ENCODE measurements around the gene UVRAG. TPM values are rescaled to one million over a fixed set of nuclear protein-coding genes. Genes with fewer than 3 reads are reported as not detected.

UVRAG gene
- total and polyA plus RNA-seq, 2 donors from 2014 or later = 7.2 to 27.9 TPM

DNA sequence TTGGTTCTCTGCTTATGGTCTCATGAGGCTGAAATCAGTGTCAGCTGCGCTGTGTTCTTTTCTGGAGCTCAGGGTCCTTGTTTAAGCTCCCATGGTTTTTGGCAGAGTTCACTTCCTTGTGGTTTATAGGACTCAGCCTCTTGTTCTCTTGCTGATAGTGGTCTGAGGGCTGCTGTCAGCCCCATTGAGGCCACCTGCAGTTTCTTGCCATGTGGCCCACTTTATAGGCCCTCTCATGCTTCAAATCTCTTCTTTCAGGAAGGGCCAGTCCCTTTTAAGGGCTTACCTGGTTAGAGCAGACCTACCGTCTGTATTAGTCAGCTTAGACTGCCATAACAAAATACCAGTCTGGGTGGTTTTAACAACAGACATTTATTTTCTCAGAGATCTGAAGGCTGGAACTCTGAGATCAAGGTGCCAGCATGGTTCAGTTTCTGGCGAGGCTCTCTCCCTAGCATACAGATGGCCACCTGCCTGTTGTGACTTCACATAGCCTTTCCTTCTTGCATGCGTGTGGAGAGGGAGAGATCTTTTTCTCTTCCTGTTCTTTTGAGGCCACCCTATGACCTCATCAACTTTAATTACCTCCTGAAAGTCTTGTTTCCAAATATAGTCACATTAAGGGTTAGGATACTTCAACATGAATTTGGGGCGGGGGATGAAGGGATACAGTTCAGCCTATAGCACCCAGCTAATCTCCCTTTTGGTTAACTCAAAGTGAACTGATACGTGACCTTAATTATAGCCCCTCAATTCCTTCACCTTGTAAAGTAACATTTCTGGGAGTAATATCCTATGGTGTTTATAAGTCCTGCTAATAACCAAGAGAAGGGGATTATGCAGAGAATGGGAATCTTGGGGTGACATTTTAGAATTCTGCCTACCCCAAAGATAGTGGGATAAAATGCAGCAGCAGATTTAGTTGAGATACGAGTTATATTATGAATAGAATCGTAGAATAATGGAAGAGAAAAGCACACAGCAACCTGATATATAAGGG is 131.8 kb downstream of the UVRAG start:
- Histone ChIP-seq H3K4me3 (ENCODE audit: low read length in 3 of 3) (no peak overlapping the region), H3K27ac (ENCODE audit: low read depth in 2 of 2, low read length in 2 of 2) (no peak overlapping the region), H3K9ac (ENCODE audit: low read length in 3 of 3) (no peak overlapping the region), H3K4me1 (ENCODE audit: control insufficient read depth in 2 of 3, insufficient read depth in 2 of 3, low read depth in 1 of 3, low read length in 3 of 3) (peaks cover 0 to 8% (median 2%) of the 10 kb centered on the region in 3 donors), H3K27me3 (ENCODE audit: control insufficient read depth, insufficient read depth, low read length) (no peaks in the 10 kb centered on the region), H3K9me3 (ENCODE audit: control insufficient read depth in 2 of 3, insufficient read depth in 1 of 3, low read length in 3 of 3) (no peaks in the 10 kb centered on the region), H3K36me3 (ENCODE audit: control insufficient read depth in 2 of 3, insufficient read depth in 3 of 3, low read length in 3 of 3) (no peaks in the 10 kb centered on the region)
- TF ChIP-seq, protein P1, sequence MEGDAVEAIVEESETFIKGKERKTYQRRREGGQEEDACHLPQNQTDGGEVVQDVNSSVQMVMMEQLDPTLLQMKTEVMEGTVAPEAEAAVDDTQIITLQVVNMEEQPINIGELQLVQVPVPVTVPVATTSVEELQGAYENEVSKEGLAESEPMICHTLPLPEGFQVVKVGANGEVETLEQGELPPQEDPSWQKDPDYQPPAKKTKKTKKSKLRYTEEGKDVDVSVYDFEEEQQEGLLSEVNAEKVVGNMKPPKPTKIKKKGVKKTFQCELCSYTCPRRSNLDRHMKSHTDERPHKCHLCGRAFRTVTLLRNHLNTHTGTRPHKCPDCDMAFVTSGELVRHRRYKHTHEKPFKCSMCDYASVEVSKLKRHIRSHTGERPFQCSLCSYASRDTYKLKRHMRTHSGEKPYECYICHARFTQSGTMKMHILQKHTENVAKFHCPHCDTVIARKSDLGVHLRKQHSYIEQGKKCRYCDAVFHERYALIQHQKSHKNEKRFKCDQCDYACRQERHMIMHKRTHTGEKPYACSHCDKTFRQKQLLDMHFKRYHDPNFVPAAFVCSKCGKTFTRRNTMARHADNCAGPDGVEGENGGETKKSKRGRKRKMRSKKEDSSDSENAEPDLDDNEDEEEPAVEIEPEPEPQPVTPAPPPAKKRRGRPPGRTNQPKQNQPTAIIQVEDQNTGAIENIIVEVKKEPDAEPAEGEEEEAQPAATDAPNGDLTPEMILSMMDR (IDR thresholded peaks at IDR 0.05; ENCODE audit: borderline replicate concordance, extremely low read depth, insufficient read depth) = no peak
- FAIRE-seq (no peak), DNase-seq (peak in 1 of 5 donors; percentile 63)
- intact Hi-C loops (cut with DNase I) = no loop called here

DNA sequence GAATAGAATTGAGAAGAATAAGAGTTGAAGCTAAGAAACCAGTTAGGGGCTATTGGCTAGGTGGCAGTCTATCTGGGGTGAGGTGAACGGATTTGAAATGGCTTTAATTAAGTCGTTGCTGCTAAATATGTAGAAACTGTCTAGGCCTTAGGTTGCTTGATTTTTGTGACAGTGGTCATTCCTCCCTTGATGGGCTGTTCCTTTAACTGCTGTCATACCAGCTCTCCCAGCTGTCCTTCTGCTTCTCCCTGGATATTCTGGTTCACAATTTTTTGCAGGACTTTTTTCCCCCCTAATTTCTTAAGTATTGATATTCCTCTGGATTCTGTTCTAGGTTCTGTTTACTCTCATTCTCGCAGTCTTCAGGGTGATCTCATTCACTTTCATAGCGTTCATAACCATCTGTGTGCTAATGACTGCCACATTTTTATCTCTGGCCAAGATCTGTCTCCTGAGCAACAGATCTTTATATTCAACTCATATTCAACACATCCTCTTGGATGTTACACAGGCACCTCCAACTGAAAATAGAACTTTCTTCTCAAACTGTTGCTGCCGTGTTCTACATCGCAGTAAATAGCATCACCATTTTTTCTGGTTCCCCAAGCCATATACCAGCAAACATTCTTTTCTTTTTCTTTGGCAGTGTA is 134.1 kb downstream of the UVRAG start:
- Histone ChIP-seq H3K27ac (ENCODE audit: low read depth in 2 of 2, low read length in 2 of 2) (no peak overlapping the region), H3K36me3 (ENCODE audit: control insufficient read depth in 2 of 3, insufficient read depth in 3 of 3, low read length in 3 of 3) (no peaks in the 10 kb centered on the region), H3K9ac (ENCODE audit: low read length in 3 of 3) (no peak overlapping the region), H3K27me3 (ENCODE audit: control insufficient read depth, insufficient read depth, low read length) (no peaks in the 10 kb centered on the region), H3K4me1 (ENCODE audit: control insufficient read depth in 2 of 3, insufficient read depth in 2 of 3, low read depth in 1 of 3, low read length in 3 of 3) (peaks cover 0 to 8% (median 2%) of the 10 kb centered on the region in 3 donors), H3K9me3 (ENCODE audit: control insufficient read depth in 2 of 3, insufficient read depth in 1 of 3, low read length in 3 of 3) (no peaks in the 10 kb centered on the region), H3K4me3 (ENCODE audit: low read length in 3 of 3) (no peak overlapping the region)
- DNase-seq (no peak), FAIRE-seq (no peak)
- intact Hi-C loops (cut with DNase I) = no loop called here
- TF ChIP-seq, protein P1 (IDR thresholded peaks at IDR 0.05; ENCODE audit: borderline replicate concordance, extremely low read depth, insufficient read depth) = no peak

DNA sequence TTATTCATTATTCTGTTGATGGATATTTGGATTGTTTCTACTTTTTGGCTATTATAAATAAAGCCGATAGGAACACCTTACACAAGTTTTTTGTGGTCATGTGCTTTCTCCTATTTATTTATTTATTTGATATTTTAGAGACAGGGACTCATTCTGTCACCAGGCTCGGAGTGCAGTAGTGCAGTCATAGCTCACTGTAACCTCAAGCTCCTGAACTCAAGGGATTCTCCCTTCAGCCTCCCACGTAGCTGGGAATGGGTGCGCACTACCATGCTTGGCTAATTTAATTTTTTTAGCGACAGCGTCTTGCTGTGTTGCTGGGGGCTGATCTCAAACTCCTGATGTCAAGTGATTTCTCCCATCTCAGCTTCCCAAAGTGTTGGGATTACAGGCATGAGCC is 135.1 kb downstream of the UVRAG start:
- Histone ChIP-seq H3K9ac (ENCODE audit: low read length in 3 of 3) (no peak overlapping the region), H3K4me3 (ENCODE audit: low read length in 3 of 3) (no peak overlapping the region), H3K9me3 (ENCODE audit: control insufficient read depth in 2 of 3, insufficient read depth in 1 of 3, low read length in 3 of 3) (no peaks in the 10 kb centered on the region), H3K27ac (ENCODE audit: low read depth in 2 of 2, low read length in 2 of 2) (no peak overlapping the region), H3K4me1 (ENCODE audit: control insufficient read depth in 2 of 3, insufficient read depth in 2 of 3, low read depth in 1 of 3, low read length in 3 of 3) (peaks cover 0 to 8% (median 2%) of the 10 kb centered on the region in 3 donors), H3K36me3 (ENCODE audit: control insufficient read depth in 2 of 3, insufficient read depth in 3 of 3, low read length in 3 of 3) (no peaks in the 10 kb centered on the region), H3K27me3 (ENCODE audit: control insufficient read depth, insufficient read depth, low read length) (no peaks in the 10 kb centered on the region)
- TF ChIP-seq, protein P1 (IDR thresholded peaks at IDR 0.05; ENCODE audit: borderline replicate concordance, extremely low read depth, insufficient read depth) = no peak
- no peak for FAIRE-seq
- DNase-seq = no peak
- intact Hi-C loops (cut with DNase I) = no loop called here

Measured in kidney (tissue), 14 donors.